Neural cell (in vitro differentiated cells): ENCODE measurements around the gene ABHD10. TPM values are rescaled to one million over a fixed set of nuclear protein-coding genes. Genes with fewer than 3 reads are reported as not detected.

Experiments used
- H2AFZ ChIP-seq: fragments of 200-600, 300-800 bp; sonication (generic), shearing (Covaris generic); 2 replicates; pipeline ENCODE4 v1.6.0; 2014; ENCODE audit warnings: low read depth, mild to moderate bottlenecking, antibody characterized with exemption, low read length, moderate library complexity
- H3F3A ChIP-seq: fragments of 200-600 bp; shearing (Covaris generic); 2 replicates; pipeline ENCODE4 v1.6.1; 2016; ENCODE audit warnings: mild to moderate bottlenecking, moderate library complexity, mixed read lengths, antibody characterized with exemption, low read length; ENCODE audit not compliant: insufficient read depth, poor library complexity, severe bottlenecking
- H3K27ac ChIP-seq: fragments of 200-600, 300-800 bp; sonication (generic), shearing (Covaris generic); 2 replicates; pipeline ENCODE4 v1.5.1; 2014; ENCODE audit warnings: mild to moderate bottlenecking, low read length, moderate library complexity
- H3K27me3 ChIP-seq: fragments of 300-800, 200-600 bp; sonication (generic), shearing (Covaris generic); 2 replicates; pipeline ENCODE4 v1.6.0; 2014; ENCODE audit warnings: mild to moderate bottlenecking, low read depth, low read length, moderate library complexity; ENCODE audit not compliant: insufficient read depth
- H3K36me3 ChIP-seq: fragments of 300-800, 200-600 bp; sonication (generic), shearing (Covaris generic); 2 replicates; pipeline ENCODE4 v1.5.1; 2014; ENCODE audit warnings: mild to moderate bottlenecking, antibody characterized with exemption, low read length, moderate library complexity; ENCODE audit not compliant: insufficient read depth
- H3K4me2 ChIP-seq: fragments of 300-800, 200-600 bp; sonication (generic), shearing (Covaris generic); 2 replicates; pipeline ENCODE4 v1.6.0; 2014; ENCODE audit warnings: mild to moderate bottlenecking, low read length
- H3K4me3 ChIP-seq: fragments of 300-800, 200-600 bp; sonication (generic), shearing (Covaris generic); 2 replicates; pipeline ENCODE4 v1.5.1; 2014; ENCODE audit warnings: mild to moderate bottlenecking, low read length, moderate library complexity
- H3K79me2 ChIP-seq: fragments of 200-600 bp; shearing (Covaris generic); replicated peaks from 2 replicates; pipeline ENCODE4 v1.6.0; 2014; ENCODE audit warnings: mild to moderate bottlenecking, low read length, moderate library complexity; ENCODE audit not compliant: insufficient read depth
- H3K9ac ChIP-seq: fragments of 300-800, 200-600 bp; sonication (generic), shearing (Covaris generic); 2 replicates; pipeline ENCODE4 v1.6.1; 2016; ENCODE audit warnings: mild to moderate bottlenecking, low read length, mixed read lengths
- H3K9me2 ChIP-seq: fragments of 200-600 bp; shearing (Covaris generic); 2 replicates; pipeline ENCODE4 v1.6.1; 2016; ENCODE audit warnings: mild to moderate bottlenecking, low read length, mixed read lengths; ENCODE audit not compliant: insufficient read depth
- H3K9me3 ChIP-seq: fragments of 200-600, 300-800 bp; sonication (generic), shearing (Covaris generic); 2 replicates; pipeline ENCODE4 v1.6.1; 2016; ENCODE audit warnings: mild to moderate bottlenecking, mixed run types, low read length, moderate library complexity, mixed read lengths
- H4K20me1 ChIP-seq: fragments of 200-600 bp; shearing (Covaris generic); 2 replicates; pipeline ENCODE4 v1.6.1; 2016; ENCODE audit warnings: mild to moderate bottlenecking, mixed run types; ENCODE audit not compliant: insufficient read depth
- EP300 ChIP-seq: fragments of 450-650 bp; conservative IDR thresholded peaks from 2 replicates; pipeline ENCODE4 v1.6.1; 2014; ENCODE audit warnings: antibody characterized with exemption, mild to moderate bottlenecking, moderate library complexity; ENCODE audit not compliant: poor library complexity, severe bottlenecking
- EZH2 ChIP-seq: fragments of 200-600, 300-800 bp; shearing (Covaris generic), sonication (generic); IDR thresholded peaks from 2 replicates; pipeline ENCODE4 v1.6.1; 2014; ENCODE audit warnings: antibody characterized with exemption, low read length, borderline replicate concordance, mild to moderate bottlenecking; ENCODE audit not compliant: insufficient read depth, poor library complexity, severe bottlenecking
- MXI1 ChIP-seq: fragments of 450-650 bp; conservative IDR thresholded peaks from 2 replicates; pipeline ENCODE4 v1.6.1; 2014; ENCODE audit warnings: antibody characterized with exemption, mild to moderate bottlenecking; ENCODE audit not compliant: poor library complexity, severe bottlenecking
- POLR2AphosphoS5 ChIP-seq: IDR thresholded peaks from 2 replicates; pipeline ENCODE4 v1.6.1; 2012
- RAD21 ChIP-seq: fragments of 450-650 bp; conservative IDR thresholded peaks from 2 replicates; pipeline ENCODE4 v1.6.1; 2014; ENCODE audit warnings: antibody characterized with exemption, mild to moderate bottlenecking, moderate library complexity
- SMC3 ChIP-seq: fragments of 450-650 bp; conservative IDR thresholded peaks from 2 replicates; pipeline ENCODE4 v1.6.1; 2014; ENCODE audit warnings: antibody characterized with exemption, mild to moderate bottlenecking, moderate library complexity; ENCODE audit not compliant: poor library complexity
- TAF1 ChIP-seq: IDR thresholded peaks from 2 replicates; pipeline ENCODE4 v1.6.1; 2012; ENCODE audit warnings: low read depth
- polyA plus RNA-seq: library from polyadenylated mRNA; depleted of rRNA; stranded (reverse); fragments of >200 nt; gene quantifications from 2 replicates; pipeline ENCODE4 v1.2.3, GENCODE V29; 2014
- TF ChIP-seq, protein P1 (sequence below): IDR thresholded peaks from 2 replicates; pipeline ENCODE4 v1.6.1; 2012; ENCODE audit warnings: borderline replicate concordance
- TF ChIP-seq, protein P2 (sequence below): fragments of 450-650 bp; IDR thresholded peaks from 2 replicates; pipeline ENCODE4 v1.5.1; 2014; ENCODE audit warnings: antibody characterized with exemption, mild to moderate bottlenecking, moderate library complexity; ENCODE audit not compliant: poor library complexity, severe bottlenecking

Gene ABHD10
- polyA plus RNA-seq, 1 donor from 2014 or later: 84.7 TPM

DNA sequence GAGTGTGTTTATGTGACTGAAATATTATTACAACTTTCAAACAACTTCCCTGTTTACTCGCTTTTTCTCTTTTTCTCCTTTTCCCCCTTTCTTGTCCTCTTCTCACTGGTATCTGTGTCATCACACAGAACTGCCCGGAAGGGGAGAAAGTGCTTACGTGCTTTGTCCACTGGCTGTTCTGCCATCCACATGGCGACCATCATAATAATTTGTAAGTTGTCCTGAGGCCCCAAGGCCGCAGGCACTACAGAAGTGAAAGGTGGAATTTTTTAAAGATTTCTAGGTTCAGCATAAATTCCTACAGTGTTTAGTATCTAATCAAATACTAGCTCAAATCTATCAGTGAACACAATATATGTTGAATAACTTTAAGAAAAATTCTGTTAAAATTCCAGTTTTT is 26.7 kb upstream of the ABHD10 start:
- Histone ChIP-seq H2AFZ (no peak overlapping the region), H3K36me3 (no peaks in the 10 kb centered on the region), H3K9me2 (no peaks in the 10 kb centered on the region), H3K9ac (no peak overlapping the region), H3K27me3 (no peaks in the 10 kb centered on the region), H3F3A (no peaks in the 10 kb centered on the region), H3K27ac (no peak overlapping the region), H3K9me3 (no peaks in the 10 kb centered on the region), H4K20me1 (no peaks in the 10 kb centered on the region), H3K79me2 (no peaks in the 10 kb centered on the region), H3K4me2 (no peak overlapping the region), H3K4me3 (no peak overlapping the region)
- TF ChIP-seq, protein P1, sequence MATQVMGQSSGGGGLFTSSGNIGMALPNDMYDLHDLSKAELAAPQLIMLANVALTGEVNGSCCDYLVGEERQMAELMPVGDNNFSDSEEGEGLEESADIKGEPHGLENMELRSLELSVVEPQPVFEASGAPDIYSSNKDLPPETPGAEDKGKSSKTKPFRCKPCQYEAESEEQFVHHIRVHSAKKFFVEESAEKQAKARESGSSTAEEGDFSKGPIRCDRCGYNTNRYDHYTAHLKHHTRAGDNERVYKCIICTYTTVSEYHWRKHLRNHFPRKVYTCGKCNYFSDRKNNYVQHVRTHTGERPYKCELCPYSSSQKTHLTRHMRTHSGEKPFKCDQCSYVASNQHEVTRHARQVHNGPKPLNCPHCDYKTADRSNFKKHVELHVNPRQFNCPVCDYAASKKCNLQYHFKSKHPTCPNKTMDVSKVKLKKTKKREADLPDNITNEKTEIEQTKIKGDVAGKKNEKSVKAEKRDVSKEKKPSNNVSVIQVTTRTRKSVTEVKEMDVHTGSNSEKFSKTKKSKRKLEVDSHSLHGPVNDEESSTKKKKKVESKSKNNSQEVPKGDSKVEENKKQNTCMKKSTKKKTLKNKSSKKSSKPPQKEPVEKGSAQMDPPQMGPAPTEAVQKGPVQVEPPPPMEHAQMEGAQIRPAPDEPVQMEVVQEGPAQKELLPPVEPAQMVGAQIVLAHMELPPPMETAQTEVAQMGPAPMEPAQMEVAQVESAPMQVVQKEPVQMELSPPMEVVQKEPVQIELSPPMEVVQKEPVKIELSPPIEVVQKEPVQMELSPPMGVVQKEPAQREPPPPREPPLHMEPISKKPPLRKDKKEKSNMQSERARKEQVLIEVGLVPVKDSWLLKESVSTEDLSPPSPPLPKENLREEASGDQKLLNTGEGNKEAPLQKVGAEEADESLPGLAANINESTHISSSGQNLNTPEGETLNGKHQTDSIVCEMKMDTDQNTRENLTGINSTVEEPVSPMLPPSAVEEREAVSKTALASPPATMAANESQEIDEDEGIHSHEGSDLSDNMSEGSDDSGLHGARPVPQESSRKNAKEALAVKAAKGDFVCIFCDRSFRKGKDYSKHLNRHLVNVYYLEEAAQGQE: no peak
- TF ChIP-seq TAF1 (no peak), RAD21 (no peak), MXI1 (no peak), EZH2 (no peak), POLR2AphosphoS5 (no peak), SMC3 (no peak), EP300 (no peak)
- TF ChIP-seq, protein P2, sequence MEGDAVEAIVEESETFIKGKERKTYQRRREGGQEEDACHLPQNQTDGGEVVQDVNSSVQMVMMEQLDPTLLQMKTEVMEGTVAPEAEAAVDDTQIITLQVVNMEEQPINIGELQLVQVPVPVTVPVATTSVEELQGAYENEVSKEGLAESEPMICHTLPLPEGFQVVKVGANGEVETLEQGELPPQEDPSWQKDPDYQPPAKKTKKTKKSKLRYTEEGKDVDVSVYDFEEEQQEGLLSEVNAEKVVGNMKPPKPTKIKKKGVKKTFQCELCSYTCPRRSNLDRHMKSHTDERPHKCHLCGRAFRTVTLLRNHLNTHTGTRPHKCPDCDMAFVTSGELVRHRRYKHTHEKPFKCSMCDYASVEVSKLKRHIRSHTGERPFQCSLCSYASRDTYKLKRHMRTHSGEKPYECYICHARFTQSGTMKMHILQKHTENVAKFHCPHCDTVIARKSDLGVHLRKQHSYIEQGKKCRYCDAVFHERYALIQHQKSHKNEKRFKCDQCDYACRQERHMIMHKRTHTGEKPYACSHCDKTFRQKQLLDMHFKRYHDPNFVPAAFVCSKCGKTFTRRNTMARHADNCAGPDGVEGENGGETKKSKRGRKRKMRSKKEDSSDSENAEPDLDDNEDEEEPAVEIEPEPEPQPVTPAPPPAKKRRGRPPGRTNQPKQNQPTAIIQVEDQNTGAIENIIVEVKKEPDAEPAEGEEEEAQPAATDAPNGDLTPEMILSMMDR: no peak

DNA sequence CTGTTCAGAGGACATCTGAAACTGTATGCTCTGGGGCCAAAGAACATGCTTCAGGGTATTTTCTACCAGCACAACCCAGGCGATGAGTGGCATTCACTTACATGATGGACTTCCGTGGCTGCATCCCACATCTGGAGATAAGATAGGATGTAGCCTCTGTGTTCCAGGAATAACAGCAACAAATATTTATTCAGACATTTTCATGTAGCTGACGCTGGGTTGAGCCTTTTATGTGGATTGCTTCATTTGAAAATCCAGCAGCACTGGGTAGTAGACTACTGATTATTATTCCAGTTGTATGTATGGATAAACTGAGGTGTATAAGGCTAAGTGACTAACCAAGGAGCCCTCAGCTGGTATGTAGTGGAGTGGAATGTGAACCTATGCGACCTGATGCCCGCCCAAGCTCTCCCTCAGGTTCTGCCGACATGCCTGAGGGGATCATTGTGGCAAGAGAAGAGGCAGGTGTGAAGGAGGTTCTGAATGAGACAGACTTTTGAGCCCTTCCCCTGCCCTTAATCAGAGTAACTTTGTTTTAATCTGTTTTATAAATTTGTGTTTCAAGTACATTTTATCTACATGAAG is 25.9 kb upstream of the ABHD10 start:
- Histone ChIP-seq H3K4me3 (no peak overlapping the region), H3K4me2 (no peak overlapping the region), H3K9me3 (no peaks in the 10 kb centered on the region), H3K36me3 (no peaks in the 10 kb centered on the region), H3F3A (no peaks in the 10 kb centered on the region), H3K27me3 (no peaks in the 10 kb centered on the region), H3K9ac (no peak overlapping the region), H3K9me2 (no peaks in the 10 kb centered on the region), H2AFZ (no peak overlapping the region), H4K20me1 (no peaks in the 10 kb centered on the region), H3K79me2 (no peaks in the 10 kb centered on the region), H3K27ac (no peak overlapping the region)
- no peak for TF ChIP-seq SMC3
- TF ChIP-seq, protein P2: no peak
- TF ChIP-seq, protein P1: no peak
